Tibial nerve (tissue), 4 donors: ENCODE results near the gene SEMA3F. TPM values are rescaled to one million over a fixed set of nuclear protein-coding genes. Genes with fewer than 3 reads are reported as not detected.
A peak's percentile ranks its signal among the peaks of the same experiment; 100 is the strongest.

Experiments used
- DNase-seq, 2 donors: peaks; one replicate each; pipeline ENCODE4 v3.0.0-alpha.2; 2019; ENCODE audit warnings: low spot score in 2 of 2
- H3K27ac ChIP-seq, 4 donors: fragments of 200-600 bp; sonication (generic) in 3 of 4; one replicate each; pipeline ENCODE4 v1.5.1; 2017 to 2019; ENCODE audit warnings: mild to moderate bottlenecking in 1 of 4
- H3K27me3 ChIP-seq, 2 donors: fragments of 200-600 bp; sonication (generic) in 1 of 2; one replicate each; pipeline versions ENCODE4 v1.5.1 to v1.6.0; 2017 to 2019
- H3K36me3 ChIP-seq, 3 donors: fragments of 200-600 bp; sonication (generic); one replicate each; pipeline ENCODE4 v1.5.1; 2018 to 2019
- H3K4me1 ChIP-seq, 4 donors: fragments of 200-600 bp; sonication (generic) in 3 of 4; one replicate each; pipeline ENCODE4 v1.5.1; 2017 to 2019
- H3K4me3 ChIP-seq, 4 donors: fragments of 200-600 bp; sonication (generic) in 3 of 4; one replicate each; pipeline ENCODE4 v1.5.1; 2017 to 2019; ENCODE audit warnings: mild to moderate bottlenecking in 1 of 4, moderate library complexity in 1 of 4
- H3K9me3 ChIP-seq, 4 donors: fragments of 200-600 bp; sonication (generic) in 3 of 4; one replicate each; pipeline ENCODE4 v1.5.1; 2017 to 2019
- EP300 ChIP-seq, 2 donors: sonication (generic); formaldehyde crosslinking; IDR thresholded peaks; one replicate each; pipeline ENCODE4 v1.6.1; 2017; ENCODE audit warnings: antibody characterized with exemption in 2 of 2, mild to moderate bottlenecking in 1 of 2
- POLR2A ChIP-seq, 2 donors: fragments of 450-650 bp; IDR thresholded peaks; one replicate each; pipeline ENCODE4 v1.6.1; 2017; ENCODE audit warnings: antibody characterized with exemption in 2 of 2, mild to moderate bottlenecking in 2 of 2, moderate library complexity in 2 of 2
- WGBS, 2 donors: methylation state at CpG; one replicate each; pipeline ENCODE4 v1.1.5; 2018; 5-methylcytosine and 5-hydroxymethylcytosine counted together
- total RNA-seq, 4 donors: library from RNA; depleted of rRNA; stranded (reverse); fragments of >200 nt; gene quantifications; one replicate each; pipeline ENCODE4 v1.1.0, GENCODE V29; 2016
- TF ChIP-seq, protein P1 (sequence below), 5 experiments: fragments of 200-600 bp in 3 of 5; fragments of 450-650 bp in 2 of 5; sonication (generic) in 3 of 5; IDR thresholded peaks; one replicate each; pipeline ENCODE4 v1.5.1; 2016 to 2019; ENCODE audit warnings: antibody characterized with exemption in 5 of 5, mild to moderate bottlenecking in 3 of 5, moderate library complexity in 2 of 5

SEMA3F gene
- total RNA-seq, 4 donors from 2014 or later, result 14.4 to 58.5 (median 17.4) TPM

DNA sequence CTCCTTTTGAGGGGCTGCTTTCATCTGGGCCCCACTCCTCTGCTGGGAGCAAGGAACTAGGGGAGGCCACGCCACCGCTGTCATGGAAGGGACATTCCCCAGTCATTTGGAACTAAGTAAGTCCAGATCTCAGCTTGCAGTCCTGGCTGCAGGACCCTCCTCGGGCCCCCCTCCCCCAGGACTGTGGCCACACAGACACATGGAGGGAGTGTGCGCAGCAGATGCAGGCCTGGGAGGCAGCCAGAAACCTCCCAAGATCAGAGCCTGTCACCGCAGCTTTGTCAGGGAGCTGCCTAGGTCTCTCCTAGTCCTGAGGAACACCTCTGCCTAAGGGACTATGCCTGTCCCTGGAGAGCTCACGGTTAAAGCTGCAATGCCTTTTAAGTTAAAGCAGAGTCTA lies 7.3 kb upstream of the SEMA3F start:
- TF ChIP-seq EP300 (IDR thresholded peaks at IDR 0.05), result no peak
- no peak for TF ChIP-seq POLR2A (IDR thresholded peaks at IDR 0.05)
- TF ChIP-seq, protein P1, sequence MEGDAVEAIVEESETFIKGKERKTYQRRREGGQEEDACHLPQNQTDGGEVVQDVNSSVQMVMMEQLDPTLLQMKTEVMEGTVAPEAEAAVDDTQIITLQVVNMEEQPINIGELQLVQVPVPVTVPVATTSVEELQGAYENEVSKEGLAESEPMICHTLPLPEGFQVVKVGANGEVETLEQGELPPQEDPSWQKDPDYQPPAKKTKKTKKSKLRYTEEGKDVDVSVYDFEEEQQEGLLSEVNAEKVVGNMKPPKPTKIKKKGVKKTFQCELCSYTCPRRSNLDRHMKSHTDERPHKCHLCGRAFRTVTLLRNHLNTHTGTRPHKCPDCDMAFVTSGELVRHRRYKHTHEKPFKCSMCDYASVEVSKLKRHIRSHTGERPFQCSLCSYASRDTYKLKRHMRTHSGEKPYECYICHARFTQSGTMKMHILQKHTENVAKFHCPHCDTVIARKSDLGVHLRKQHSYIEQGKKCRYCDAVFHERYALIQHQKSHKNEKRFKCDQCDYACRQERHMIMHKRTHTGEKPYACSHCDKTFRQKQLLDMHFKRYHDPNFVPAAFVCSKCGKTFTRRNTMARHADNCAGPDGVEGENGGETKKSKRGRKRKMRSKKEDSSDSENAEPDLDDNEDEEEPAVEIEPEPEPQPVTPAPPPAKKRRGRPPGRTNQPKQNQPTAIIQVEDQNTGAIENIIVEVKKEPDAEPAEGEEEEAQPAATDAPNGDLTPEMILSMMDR (IDR thresholded peaks at IDR 0.05), result no peak
- Histone ChIP-seq H3K27ac (no peak overlapping the region), H3K4me1 (no peaks in the 10 kb centered on the region), H3K36me3 (no peaks in the 10 kb centered on the region), H3K9me3 (no peaks in the 10 kb centered on the region), H3K4me3 (no peak overlapping the region), H3K27me3 (no peaks in the 10 kb centered on the region)
- WGBS, 2 donors, result 73 to 92% methylated on average over 4 to 6 of the region's 6 CpGs
- DNase-seq, result no peak

GRCh38 chr3:50150404-50150750 lies 4.7 kb upstream of the SEMA3F start:
- H3K27ac ChIP-seq, result no peak overlapping the region

GRCh38 chr3:50150863-50151686 lies 4.0 kb upstream of the SEMA3F start:
- no peaks in the 10 kb centered on the region for H3K36me3 ChIP-seq
- H3K4me3 ChIP-seq, result no peak overlapping the region
- H3K4me1 ChIP-seq, result peaks cover 0 to 15% (median 9%) of the 10 kb centered on the region in 4 donors
- TF ChIP-seq, protein P1 (IDR thresholded peaks at IDR 0.05), result no peak
- no peak for TF ChIP-seq POLR2A (IDR thresholded peaks at IDR 0.05)
- TF ChIP-seq EP300 (IDR thresholded peaks at IDR 0.05), result no peak
- H3K27ac ChIP-seq, result no peak overlapping the region
- no peaks in the 10 kb centered on the region for H3K9me3 ChIP-seq
- 67 to 76% methylated on average over 16 of the region's 18 CpGs for WGBS, 2 donors
- H3K27me3 ChIP-seq, result peaks cover 0 to 7% of the 10 kb centered on the region in 2 donors
- DNase-seq, result no peak

More at GRCh38 chr3:50150404-50150750, 4.7 kb upstream of the SEMA3F start:
- no peak for DNase-seq
- Histone ChIP-seq H3K4me3 (no peak overlapping the region), H3K27me3 (no peaks in the 10 kb centered on the region), H3K36me3 (no peaks in the 10 kb centered on the region), H3K9me3 (no peaks in the 10 kb centered on the region), H3K4me1 (peaks cover 0 to 8% (median 2%) of the 10 kb centered on the region in 4 donors)
- 90 to 94% methylated on average over 1 of the region's 1 CpG for WGBS, 2 donors
- TF ChIP-seq EP300 (IDR thresholded peaks at IDR 0.05) (no peak), POLR2A (IDR thresholded peaks at IDR 0.05) (no peak)

GRCh38 chr3:50151728-50152127 lies 3.4 kb upstream of the SEMA3F start:
- TF ChIP-seq EP300 (IDR thresholded peaks at IDR 0.05) (no peak), POLR2A (IDR thresholded peaks at IDR 0.05) (no peak)
- TF ChIP-seq, protein P1 (IDR thresholded peaks at IDR 0.05), result no peak
- H3K36me3 ChIP-seq, result no peaks in the 10 kb centered on the region
- peaks cover 0 to 21% (median 9%) of the 10 kb centered on the region in 4 donors for H3K4me1 ChIP-seq
- peaks cover 0 to 13% of the 10 kb centered on the region in 2 donors for H3K27me3 ChIP-seq
- H3K9me3 ChIP-seq, result no peaks in the 10 kb centered on the region
- 88 to 90% methylated on average over 5 of the region's 5 CpGs for WGBS, 2 donors
- no peak for DNase-seq
- H3K4me3 ChIP-seq, result no peak overlapping the region
- no peak overlapping the region for H3K27ac ChIP-seq

DNA sequence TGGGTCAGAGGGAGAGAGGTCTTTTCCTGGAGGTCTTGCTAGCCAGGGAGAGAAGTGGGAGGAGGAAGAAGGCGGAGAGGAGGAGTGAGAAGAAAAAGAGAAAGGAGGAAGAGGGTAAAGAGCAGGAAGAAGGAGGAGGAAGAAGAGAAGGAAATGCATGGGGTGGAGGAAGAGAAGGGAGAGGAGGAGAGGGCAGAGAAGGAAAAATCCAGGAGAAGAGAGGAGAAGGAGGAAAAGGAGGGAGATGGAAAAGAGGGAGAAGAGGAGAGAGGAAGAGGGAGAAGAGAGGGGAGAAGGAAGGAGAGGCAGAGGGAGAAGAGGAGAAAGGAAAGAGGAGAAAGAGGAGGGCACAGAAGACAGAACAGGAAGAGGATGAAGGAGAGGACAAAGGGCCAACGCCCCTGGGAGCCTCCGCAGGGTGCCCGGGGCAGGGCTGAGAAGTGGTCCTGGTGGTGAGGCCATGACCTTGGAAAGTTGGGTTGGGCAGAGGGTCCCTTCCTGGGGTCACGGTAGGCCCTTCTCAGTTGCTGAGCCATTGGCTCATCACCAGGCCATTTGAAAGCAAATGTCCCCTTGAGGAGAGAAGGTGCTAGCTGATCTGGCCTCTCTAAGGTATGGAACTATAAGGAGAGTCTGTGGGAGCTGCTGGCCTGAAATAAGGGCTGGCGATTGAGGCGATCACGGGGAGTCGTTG lies 1.2 kb upstream of the SEMA3F start:
- H3K9me3 ChIP-seq, result no peaks in the 10 kb centered on the region
- H3K4me3 ChIP-seq, result peak overlapping the region in 1 of 4 donors; percentile 56
- no peaks in the 10 kb centered on the region for H3K36me3 ChIP-seq
- DNase-seq, result no peak
- H3K4me1 ChIP-seq, result peaks cover 0 to 42% (median 13%) of the 10 kb centered on the region in 4 donors
- peaks cover 0 to 24% of the 10 kb centered on the region in 2 donors for H3K27me3 ChIP-seq
- TF ChIP-seq POLR2A (IDR thresholded peaks at IDR 0.05) (no peak), EP300 (IDR thresholded peaks at IDR 0.05) (no peak)
- TF ChIP-seq, protein P1 (IDR thresholded peaks at IDR 0.05), result no peak
- 59 to 72% methylated on average over 7 to 9 of the region's 9 CpGs for WGBS, 2 donors
- no peak overlapping the region for H3K27ac ChIP-seq
